Measurements from ENCODE around the gene PAX5.
"Not testable (repeated sequence)": the region's sequence is repeated elsewhere in the genome, so short reads cannot be mapped to it uniquely, and the experiment has no call there.

PAX5 gene

DNA sequence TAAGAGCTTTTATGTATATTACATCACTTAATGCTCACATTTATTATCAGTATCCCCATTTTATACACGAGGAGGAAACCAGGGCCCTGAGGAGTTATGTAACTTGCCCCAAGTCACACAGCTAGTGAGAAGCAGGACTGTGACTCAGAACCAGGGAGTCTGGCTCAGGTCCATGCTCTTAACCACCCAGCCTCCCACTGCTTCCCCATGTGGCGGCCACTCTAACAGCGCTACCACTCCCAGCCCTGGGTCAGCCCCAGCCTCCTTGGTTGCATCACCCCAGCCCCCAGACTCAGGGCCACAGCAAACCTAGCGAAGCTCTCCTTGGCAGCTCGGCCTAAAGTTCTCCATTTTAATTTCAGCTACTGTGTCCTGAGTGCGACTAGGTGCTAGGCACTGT, 159.1 kb downstream of the PAX5 start:
- Mint-ChIP-seq H3K27ac (no peak overlapping the region), H3K4me3 (no peak overlapping the region), H3K9me3 (no peaks in the 10 kb centered on the region), H3K36me3 (peaks cover 5% of the 10 kb centered on the region), H3K4me1 (peaks cover 15% of the 10 kb centered on the region)
- DNase-seq (ENCODE audit: low spot score in 2 of 2) (no peak), ATAC-seq (no peak)

DNA sequence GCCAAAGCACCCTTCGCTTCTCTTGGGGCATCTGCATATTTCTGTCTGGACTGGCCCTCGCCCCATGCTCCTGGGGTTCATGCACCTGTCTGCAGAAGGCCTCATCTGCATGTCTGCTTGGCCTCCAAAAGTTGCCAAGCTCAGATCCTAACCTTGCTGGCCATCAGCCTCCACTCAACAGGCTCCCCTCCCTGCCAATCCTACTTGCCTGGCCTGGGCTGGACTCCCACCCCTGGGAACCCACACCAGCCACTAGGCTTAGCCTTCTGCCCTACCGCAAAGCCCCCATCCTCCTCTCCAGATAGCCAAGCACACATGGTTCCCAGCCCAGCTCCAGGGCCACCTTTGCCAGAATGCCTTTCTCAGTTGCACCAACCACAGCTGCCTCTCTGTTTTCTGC, 159.8 kb downstream of the PAX5 start:
- H3K36me3 Mint-ChIP-seq: peaks cover 5% of the 10 kb centered on the region
- H3K4me3 Mint-ChIP-seq: no peak overlapping the region
- H3K4me1 Mint-ChIP-seq: peaks cover 15% of the 10 kb centered on the region

GRCh38 chr9:36873247-36873875, 160.7 kb downstream of the PAX5 start:
- H3K4me3 Mint-ChIP-seq: no peak overlapping the region
- DNase-seq (ENCODE audit: low spot score in 2 of 2) (peak; percentile 59 to 83), ATAC-seq (peak; percentile 78)
- H3K36me3 Mint-ChIP-seq: peaks cover 5% of the 10 kb centered on the region
- H3K9me3 Mint-ChIP-seq: no peaks in the 10 kb centered on the region
- H3K4me1 Mint-ChIP-seq: peaks cover 8% of the 10 kb centered on the region
- no peak overlapping the region for H3K27ac Mint-ChIP-seq

More for the DNA sequence above, 159.8 kb downstream of the PAX5 start:
- ATAC-seq (no peak), DNase-seq (ENCODE audit: low spot score in 2 of 2) (no peak)
- no peak overlapping the region for H3K27ac Mint-ChIP-seq
- H3K9me3 Mint-ChIP-seq: no peaks in the 10 kb centered on the region

DNA sequence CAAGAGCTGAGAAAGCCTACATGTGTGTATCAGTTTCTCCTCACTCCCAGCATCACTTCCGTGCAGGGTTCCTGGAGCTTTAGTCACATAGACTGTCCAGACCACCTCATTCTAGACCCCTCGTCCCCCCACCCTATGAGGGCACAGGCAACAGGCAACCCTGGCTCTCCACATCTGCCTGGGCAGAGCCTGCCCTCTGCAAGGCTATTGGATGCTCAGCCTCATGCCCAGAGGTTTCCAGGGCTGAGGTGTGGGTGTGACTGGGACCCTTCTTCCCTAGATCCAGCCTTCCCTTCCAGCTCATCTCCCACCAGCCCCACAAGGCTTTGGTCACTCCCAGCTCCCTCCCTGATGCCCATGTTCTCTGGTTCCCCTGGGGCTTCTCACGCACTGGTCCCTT, 161.4 kb downstream of the PAX5 start:
- ATAC-seq (no peak), DNase-seq (ENCODE audit: low spot score in 2 of 2) (no peak)
- peaks cover 5% of the 10 kb centered on the region for H3K36me3 Mint-ChIP-seq
- H3K4me3 Mint-ChIP-seq: no peak overlapping the region
- no peak overlapping the region for H3K27ac Mint-ChIP-seq
- peaks cover 6% of the 10 kb centered on the region for H3K4me1 Mint-ChIP-seq
- no peaks in the 10 kb centered on the region for H3K9me3 Mint-ChIP-seq

DNA sequence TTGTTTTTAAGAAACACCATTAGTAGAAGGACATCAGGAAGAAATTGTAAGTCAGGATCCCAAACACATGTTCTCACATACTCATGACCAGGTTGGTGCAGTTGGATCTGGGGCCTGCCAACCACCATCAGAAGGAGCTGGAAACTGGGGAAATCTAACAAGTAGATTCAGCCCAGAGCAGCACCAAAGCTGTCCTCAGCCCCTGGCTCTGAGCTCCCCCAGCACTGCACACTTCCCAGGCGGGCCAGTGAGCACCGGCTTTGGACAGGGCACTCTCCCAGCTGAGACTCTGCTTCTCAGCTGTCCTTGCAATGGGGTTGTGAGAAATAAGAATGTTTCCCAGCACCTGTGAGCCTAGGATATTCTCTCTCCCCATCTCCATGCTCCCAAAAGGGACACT, 162.5 kb downstream of the PAX5 start:
- DNase-seq (ENCODE audit: low spot score in 2 of 2): no peak
- no peak overlapping the region for H3K27ac Mint-ChIP-seq
- H3K9me3 Mint-ChIP-seq: no peaks in the 10 kb centered on the region
- H3K36me3 Mint-ChIP-seq: peaks cover 5% of the 10 kb centered on the region
- H3K4me3 Mint-ChIP-seq: no peak overlapping the region
- H3K4me1 Mint-ChIP-seq: peaks cover 6% of the 10 kb centered on the region
- no peak for ATAC-seq

DNA sequence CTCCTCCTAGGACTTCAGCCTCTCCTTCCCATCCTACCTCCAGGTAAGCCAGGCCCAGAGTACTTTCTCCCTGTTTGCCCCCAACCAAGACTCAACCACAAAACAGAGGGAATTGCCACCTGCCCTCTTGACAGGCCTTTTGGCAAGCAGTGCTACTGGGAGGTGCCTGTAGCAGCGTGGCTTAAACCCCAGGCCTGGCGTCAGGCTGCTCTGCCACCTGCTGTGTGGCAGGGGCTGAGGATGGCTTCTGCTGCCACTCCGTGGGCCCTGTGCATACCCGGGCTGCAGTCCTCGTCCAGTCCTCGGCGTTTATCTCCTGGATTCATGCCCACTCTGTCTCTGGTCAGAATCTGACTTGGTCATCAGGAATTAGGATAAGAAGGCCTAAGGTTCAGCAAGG, 163.1 kb downstream of the PAX5 start:
- H3K27ac Mint-ChIP-seq: no peak overlapping the region
- peaks cover 5% of the 10 kb centered on the region for H3K36me3 Mint-ChIP-seq
- no peak overlapping the region for H3K4me3 Mint-ChIP-seq
- H3K4me1 Mint-ChIP-seq: peaks cover 6% of the 10 kb centered on the region
- no peaks in the 10 kb centered on the region for H3K9me3 Mint-ChIP-seq
- ATAC-seq (no peak), DNase-seq (ENCODE audit: low spot score in 2 of 2) (no peak)

DNA sequence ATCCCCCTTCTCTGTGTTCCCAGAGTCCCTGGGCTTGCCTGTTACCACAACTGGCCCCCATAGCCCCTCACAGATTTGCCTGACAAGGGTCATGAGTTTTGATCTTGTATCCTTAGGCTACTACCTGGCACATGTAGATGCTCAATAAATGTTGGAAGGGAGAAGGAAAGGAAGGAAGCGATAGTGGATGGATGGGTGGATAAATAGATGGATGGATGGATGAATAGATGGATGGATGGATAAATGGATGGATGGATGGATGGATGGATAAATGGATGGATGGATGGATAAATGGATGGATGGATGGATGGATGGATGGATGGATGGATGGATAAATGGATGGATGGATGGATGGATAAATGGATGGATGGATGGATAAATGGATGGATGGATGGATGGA, 164.5 kb downstream of the PAX5 start:
- ATAC-seq; H3K4me1 Mint-ChIP-seq; DNase-seq (ENCODE audit: low spot score in 2 of 2); H3K4me3 Mint-ChIP-seq; H3K9me3 Mint-ChIP-seq; H3K36me3 Mint-ChIP-seq; H3K27ac Mint-ChIP-seq: not testable (repeated sequence)

- ATAC-seq (no peak), DNase-seq (ENCODE audit: low spot score in 2 of 2) (no peak)
- Mint-ChIP-seq H3K4me1 (peaks cover 6% of the 10 kb centered on the region), H3K36me3 (peaks cover 5% of the 10 kb centered on the region), H3K27ac (no peak overlapping the region), H3K9me3 (no peaks in the 10 kb centered on the region), H3K4me3 (no peak overlapping the region)
Measured at GRCh38 chr9:36868586-36869282, 165.3 kb downstream of the PAX5 start.

- H3K27ac Mint-ChIP-seq: no peak overlapping the region
- DNase-seq (ENCODE audit: low spot score in 2 of 2): no peak
- H3K9me3 Mint-ChIP-seq: no peaks in the 10 kb centered on the region
- ATAC-seq: no peak
- peaks cover under 1% of the 10 kb centered on the region for H3K4me1 Mint-ChIP-seq
- no peak overlapping the region for H3K4me3 Mint-ChIP-seq
- peaks cover under 1% of the 10 kb centered on the region for H3K36me3 Mint-ChIP-seq
Measured at GRCh38 chr9:36867672-36868471, 166.2 kb downstream of the PAX5 start.

GRCh38 chr9:36867241-36867640, 166.8 kb downstream of the PAX5 start:
- Mint-ChIP-seq H3K27ac (no peak overlapping the region), H3K4me1 (no peaks in the 10 kb centered on the region), H3K4me3 (no peak overlapping the region), H3K36me3 (no peaks in the 10 kb centered on the region), H3K9me3 (no peaks in the 10 kb centered on the region)
- no peak for ATAC-seq
- no peak for DNase-seq (ENCODE audit: low spot score in 2 of 2)

DNA sequence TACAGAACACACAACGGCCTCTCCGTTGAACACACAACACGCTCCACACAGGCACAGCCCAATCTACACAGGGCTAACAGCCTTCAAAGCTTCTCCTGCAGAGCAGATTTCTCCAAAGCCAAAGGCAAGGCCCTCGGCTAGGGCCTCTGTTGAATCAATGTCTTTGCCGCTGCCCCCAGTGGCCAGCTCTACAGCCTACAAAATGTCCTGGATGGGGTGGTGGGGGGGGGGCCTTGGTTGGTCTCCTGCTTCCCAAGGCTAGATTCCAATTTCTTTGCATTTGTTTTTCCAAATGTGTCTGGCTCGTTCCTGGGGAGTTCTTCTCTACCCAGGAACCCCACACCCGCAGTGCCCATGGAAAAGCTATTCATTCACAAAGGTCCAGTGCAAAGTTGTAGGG, 167.2 kb downstream of the PAX5 start:
- H3K4me1 Mint-ChIP-seq: no peaks in the 10 kb centered on the region
- H3K9me3 Mint-ChIP-seq: no peaks in the 10 kb centered on the region
- DNase-seq (ENCODE audit: low spot score in 2 of 2) (no peak), ATAC-seq (no peak)
- H3K27ac Mint-ChIP-seq: no peak overlapping the region
- H3K36me3 Mint-ChIP-seq: no peaks in the 10 kb centered on the region
- H3K4me3 Mint-ChIP-seq: no peak overlapping the region

DNA sequence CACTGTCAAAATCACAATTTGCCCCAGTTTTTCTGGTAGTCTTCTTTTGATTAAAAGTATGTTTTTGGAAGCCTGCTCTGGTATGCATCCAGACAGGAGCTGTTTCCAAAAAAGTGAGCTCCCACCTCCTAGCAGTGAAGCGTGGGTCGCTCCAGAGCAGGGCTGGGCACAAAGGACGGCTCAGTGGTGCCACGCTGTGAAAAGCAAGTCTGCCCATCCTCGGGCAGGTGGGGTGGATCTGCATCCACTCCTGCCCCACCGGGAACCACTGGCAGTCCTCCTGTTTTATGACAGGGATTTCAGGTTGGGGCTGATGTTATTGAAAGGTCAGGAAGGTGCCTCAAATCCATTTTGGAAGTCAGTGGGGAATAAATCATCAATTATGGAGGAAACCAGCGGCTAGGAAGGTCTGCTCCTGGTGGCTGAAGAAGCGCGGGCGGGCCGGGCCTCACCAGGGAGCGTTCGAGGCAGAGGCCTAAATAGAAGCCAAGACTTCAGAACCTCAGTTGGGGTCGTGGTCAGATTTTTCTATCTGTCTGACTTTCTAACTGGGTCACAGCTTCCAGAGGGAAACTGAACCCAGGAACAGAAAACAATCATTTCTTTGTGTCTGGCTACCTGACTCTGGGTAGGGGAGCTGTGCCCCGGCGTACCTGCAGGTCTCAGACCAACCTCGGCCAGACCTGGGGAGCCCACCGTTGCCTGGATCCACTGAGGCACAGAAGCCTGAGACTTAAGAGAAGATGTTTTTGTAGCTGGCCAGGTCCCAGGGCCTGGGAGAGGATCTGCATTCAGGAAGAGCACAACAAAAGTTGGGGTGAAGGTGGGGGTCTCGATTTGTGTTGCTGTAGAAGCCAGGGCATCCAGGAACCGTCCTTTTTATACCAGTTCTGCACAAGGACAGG, 168.1 kb downstream of the PAX5 start:
- H3K4me1 Mint-ChIP-seq: no peaks in the 10 kb centered on the region
- DNase-seq (ENCODE audit: low spot score in 2 of 2) (no peak), ATAC-seq (no peak)
- no peaks in the 10 kb centered on the region for H3K9me3 Mint-ChIP-seq
- H3K27ac Mint-ChIP-seq: no peak overlapping the region
- H3K4me3 Mint-ChIP-seq: no peak overlapping the region
- H3K36me3 Mint-ChIP-seq: no peaks in the 10 kb centered on the region

DNA sequence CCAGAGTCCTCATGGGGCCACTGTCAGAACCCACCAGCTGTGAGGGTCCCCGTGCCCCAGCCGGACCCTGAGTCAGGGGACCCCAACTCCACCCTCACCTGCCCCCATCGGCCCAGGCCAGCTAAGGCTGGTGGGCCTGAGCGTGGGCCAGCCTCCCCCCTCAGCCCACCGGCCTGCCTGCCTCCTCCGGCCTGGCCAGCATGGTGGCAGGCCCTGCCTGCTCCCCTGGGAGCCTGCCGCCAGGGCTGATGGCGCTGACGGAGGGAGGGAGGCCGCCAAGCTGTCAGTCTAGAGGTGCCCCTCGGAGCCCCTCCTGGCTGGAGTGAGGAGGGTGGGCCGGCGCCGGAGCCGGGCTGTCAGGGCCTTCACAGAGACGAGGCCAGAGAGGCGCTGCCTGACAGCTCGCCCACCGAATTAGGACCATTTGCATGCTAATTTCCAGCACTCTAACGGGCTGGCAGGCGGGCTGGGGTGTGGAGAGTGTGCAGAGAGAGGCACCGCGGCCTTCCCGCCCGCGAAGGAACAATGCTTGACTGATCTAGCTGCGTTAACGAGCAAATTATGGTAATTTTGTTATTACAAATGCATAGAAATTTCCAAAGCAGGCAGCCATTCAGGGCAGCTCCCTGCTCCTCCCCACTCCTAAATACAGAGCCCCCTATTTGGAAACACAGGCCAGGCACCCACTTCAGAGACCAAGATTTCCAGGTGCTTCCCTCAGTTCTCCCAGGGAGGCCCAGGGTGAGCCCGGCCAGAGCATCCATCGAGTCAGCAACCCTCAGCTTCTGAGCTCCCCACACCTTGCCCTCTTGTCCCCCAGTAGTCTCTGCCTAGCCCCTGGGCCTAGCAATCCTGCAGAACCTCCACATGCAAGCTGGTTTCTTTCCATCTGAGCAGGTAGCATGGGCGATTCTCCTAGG, 169.3 kb downstream of the PAX5 start:
- no peaks in the 10 kb centered on the region for H3K4me1 Mint-ChIP-seq
- H3K27ac Mint-ChIP-seq: no peak overlapping the region
- H3K36me3 Mint-ChIP-seq: no peaks in the 10 kb centered on the region
- no peak for DNase-seq (ENCODE audit: low spot score in 2 of 2)
- H3K4me3 Mint-ChIP-seq: no peak overlapping the region
- no peaks in the 10 kb centered on the region for H3K9me3 Mint-ChIP-seq
- no peak for ATAC-seq

All from stimulated activated effector memory CD8-positive, alpha-beta T cell treated with anti-CD3 and anti-CD28 coated beads, Interleukin-12 subunit alpha, Interleukin-12 subunit beta, amount 100 ng/mL, for 72 hours (primary cell).